ENCODE data around the gene VHLL.
A peak's percentile ranks its signal among the peaks of the same experiment; 100 is the strongest.

The VHLL gene

DNA sequence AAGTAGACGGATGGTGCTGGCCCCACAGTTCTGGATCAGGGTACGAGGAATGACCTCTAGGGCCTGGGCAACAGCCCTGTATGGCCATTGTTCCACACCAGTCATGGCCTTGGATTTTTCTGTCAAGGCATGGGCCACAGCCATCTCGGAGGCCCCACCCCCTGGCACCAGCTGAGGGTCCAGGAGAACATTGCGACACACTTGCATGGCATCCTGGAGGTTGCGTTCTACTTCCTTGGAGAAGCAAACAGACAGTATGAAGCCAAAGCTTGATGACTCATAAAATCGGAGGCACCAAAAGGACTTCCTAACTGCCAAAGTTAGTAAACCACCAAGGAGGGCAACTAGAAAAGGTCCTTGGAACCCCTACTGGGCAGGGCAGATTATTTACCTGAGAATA is 11.9 kb upstream of the VHLL start:
- no peak overlapping the region for H3K4me3 ChIP-seq (ENCODE audit: low read depth, low read length)
- in situ Hi-C loops (cut with HindIII; ENCODE audit: low sequenced_read_pairs): loop anchor here (5.0 kb wide), 1 partner anchor 49 kb away; no protein-coding TSS in a partner anchor
- no peak for DNase-seq (ENCODE audit: low read depth)
- TF ChIP-seq, protein P1, sequence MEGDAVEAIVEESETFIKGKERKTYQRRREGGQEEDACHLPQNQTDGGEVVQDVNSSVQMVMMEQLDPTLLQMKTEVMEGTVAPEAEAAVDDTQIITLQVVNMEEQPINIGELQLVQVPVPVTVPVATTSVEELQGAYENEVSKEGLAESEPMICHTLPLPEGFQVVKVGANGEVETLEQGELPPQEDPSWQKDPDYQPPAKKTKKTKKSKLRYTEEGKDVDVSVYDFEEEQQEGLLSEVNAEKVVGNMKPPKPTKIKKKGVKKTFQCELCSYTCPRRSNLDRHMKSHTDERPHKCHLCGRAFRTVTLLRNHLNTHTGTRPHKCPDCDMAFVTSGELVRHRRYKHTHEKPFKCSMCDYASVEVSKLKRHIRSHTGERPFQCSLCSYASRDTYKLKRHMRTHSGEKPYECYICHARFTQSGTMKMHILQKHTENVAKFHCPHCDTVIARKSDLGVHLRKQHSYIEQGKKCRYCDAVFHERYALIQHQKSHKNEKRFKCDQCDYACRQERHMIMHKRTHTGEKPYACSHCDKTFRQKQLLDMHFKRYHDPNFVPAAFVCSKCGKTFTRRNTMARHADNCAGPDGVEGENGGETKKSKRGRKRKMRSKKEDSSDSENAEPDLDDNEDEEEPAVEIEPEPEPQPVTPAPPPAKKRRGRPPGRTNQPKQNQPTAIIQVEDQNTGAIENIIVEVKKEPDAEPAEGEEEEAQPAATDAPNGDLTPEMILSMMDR (IDR thresholded peaks at IDR 0.05; ENCODE audit: low read depth, low read length, missing control alignments): no peak

DNA sequence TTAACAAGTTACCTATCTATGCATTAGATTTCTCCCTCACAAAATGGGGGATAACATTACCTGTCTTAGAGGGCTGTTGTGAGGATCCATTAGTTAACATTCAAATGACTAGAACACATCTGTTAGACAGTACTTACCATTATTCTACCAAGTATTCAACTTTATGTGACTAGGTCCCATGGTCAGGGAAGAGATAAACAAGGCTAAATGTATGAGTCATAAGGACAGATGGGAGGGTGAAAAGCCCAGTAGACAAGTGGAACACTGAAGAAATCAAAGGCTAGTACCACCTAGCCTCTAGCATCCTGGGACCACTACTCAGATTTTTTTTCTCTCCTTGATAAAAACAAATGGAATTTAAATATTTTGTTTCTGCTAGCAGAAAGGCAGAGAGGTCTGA is 9.0 kb upstream of the VHLL start:
- TF ChIP-seq, protein P1 (IDR thresholded peaks at IDR 0.05; ENCODE audit: low read depth, low read length, missing control alignments): no peak
- DNase-seq (ENCODE audit: low read depth): no peak
- no peak overlapping the region for H3K4me3 ChIP-seq (ENCODE audit: low read depth, low read length)
- in situ Hi-C loops (cut with HindIII; ENCODE audit: low sequenced_read_pairs): no loop called here

DNA sequence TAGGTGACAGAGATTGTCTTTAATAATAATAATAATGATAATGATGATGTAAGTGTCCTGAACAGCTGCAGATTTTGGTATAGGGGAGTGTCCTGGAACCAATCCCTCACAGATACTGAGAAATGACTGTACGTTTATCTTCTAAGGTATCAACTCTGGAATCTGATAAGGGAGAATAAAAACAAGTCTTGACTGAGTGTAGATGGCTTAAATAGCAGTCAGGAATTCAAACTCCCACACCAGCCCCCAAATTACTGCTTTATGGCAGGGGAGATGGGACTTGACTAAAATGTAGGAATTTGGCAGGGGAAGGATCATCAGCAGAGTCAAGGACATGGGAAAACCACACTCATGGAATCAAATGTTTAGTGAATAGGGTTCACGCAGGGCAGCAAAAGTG is 6.1 kb upstream of the VHLL start:
- TF ChIP-seq, protein P1 (IDR thresholded peaks at IDR 0.05; ENCODE audit: low read depth, low read length, missing control alignments): no peak
- in situ Hi-C loops (cut with HindIII; ENCODE audit: low sequenced_read_pairs): no loop called here
- no peak for DNase-seq (ENCODE audit: low read depth)
- H3K4me3 ChIP-seq (ENCODE audit: low read depth, low read length): no peak overlapping the region

DNA sequence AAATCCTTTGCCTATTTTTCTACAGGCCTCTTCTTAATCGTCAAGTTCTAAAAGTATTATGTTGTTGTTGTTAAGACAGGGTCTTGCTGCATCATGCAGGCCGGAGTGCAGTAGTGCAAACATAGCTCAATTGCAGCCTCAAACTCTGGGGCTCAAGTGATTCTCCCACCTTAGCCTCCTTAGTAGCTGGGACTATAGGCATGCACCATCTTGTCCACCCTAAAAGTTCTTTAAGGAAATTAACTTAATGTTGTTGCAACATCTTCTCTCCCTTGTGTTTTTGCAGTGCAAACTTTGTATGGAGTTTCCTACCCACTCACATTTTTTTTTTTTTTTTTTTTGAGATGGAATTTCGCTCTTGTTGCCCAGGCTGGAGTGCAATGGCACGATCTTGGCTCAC is 4.1 kb upstream of the VHLL start:
- TF ChIP-seq, protein P1 (IDR thresholded peaks at IDR 0.05; ENCODE audit: low read depth, low read length, missing control alignments): no peak
- DNase-seq (ENCODE audit: low read depth): no peak
- in situ Hi-C loops (cut with HindIII; ENCODE audit: low sequenced_read_pairs): no loop called here
- no peak overlapping the region for H3K4me3 ChIP-seq (ENCODE audit: low read depth, low read length)

DNA sequence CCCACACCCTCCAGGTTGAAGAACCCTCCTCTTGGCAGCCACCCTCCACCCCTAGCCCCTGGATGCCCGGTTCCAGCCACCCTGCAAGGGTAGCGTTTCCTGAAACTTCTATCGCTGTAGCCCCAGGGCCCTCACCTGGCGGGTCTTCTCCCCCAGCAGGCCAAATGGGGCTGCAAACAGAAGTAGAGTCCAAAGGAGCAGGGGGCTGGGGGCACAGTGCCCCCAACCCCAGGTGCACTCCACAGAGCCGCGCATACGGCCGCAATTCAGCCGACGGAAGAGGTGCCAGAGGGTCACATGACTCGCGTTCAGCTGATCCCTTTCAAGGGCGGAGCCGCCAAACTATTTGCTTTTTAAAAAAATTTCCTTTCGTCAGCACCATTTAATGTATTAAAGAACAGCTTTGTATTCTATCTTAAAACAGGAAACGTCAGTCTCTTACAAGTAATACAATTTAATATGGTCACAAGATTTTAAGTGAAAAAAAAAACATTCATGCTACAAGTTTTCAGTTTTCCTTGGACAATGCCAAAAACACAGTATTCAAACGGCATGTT is 3.6 kb downstream of the VHLL start, which contains the start of gene GLMP:
GLMP (minus strand) TSS at position 289 of the 557 bp plus-strand sequence; CDS start at position 255, 34 bp downstream.
- peak; percentile 24 for DNase-seq (ENCODE audit: low read depth)
- in situ Hi-C loops (cut with HindIII; ENCODE audit: low sequenced_read_pairs): no loop called here
- TF ChIP-seq, protein P1 (IDR thresholded peaks at IDR 0.05; ENCODE audit: low read depth, low read length, missing control alignments): no peak
- peak within 1 kb of the TSS; percentile 95 for H3K4me3 ChIP-seq (ENCODE audit: low read depth, low read length)

DNA sequence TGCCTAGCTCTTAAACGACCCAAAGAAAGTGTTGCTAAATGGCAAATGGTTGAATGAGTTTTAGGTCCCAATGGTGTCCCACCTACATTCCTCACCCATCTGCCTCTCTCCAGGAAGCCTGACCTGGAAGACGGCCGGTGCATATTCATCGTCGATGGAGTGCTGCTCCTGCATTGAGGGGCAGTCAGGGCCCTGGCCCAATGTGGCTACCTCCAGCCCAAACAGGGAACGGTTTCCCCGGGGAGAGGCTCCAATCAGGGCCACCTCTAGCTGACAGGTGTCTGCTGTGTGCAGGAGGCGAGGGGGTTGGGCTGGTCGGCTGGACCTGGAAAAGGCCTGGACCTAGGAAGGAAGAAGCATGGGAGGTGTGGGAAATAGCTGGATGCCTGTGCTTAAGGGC is 5.2 kb downstream of the VHLL start:
- no peak overlapping the region for H3K4me3 ChIP-seq (ENCODE audit: low read depth, low read length)
- no peak for DNase-seq (ENCODE audit: low read depth)
- in situ Hi-C loops (cut with HindIII; ENCODE audit: low sequenced_read_pairs): no loop called here
- TF ChIP-seq, protein P1 (IDR thresholded peaks at IDR 0.05; ENCODE audit: low read depth, low read length, missing control alignments): no peak

Data from astrocyte of the cerebellum (primary cell).